Tibial nerve (tissue), 3 donors: ENCODE data around the gene FGD6.

ENCODE experiments used
- EP300 ChIP-seq, 2 donors: sonication (generic); formaldehyde crosslinking; IDR thresholded peaks; one replicate each; pipeline ENCODE4 v1.6.1; 2017; ENCODE audit warnings: antibody characterized with exemption in 2 of 2, mild to moderate bottlenecking in 1 of 2
- POLR2A ChIP-seq, 2 donors: fragments of 450-650 bp; IDR thresholded peaks; one replicate each; pipeline ENCODE4 v1.6.1; 2017; ENCODE audit warnings: antibody characterized with exemption in 2 of 2, mild to moderate bottlenecking in 2 of 2, moderate library complexity in 2 of 2

DNA sequence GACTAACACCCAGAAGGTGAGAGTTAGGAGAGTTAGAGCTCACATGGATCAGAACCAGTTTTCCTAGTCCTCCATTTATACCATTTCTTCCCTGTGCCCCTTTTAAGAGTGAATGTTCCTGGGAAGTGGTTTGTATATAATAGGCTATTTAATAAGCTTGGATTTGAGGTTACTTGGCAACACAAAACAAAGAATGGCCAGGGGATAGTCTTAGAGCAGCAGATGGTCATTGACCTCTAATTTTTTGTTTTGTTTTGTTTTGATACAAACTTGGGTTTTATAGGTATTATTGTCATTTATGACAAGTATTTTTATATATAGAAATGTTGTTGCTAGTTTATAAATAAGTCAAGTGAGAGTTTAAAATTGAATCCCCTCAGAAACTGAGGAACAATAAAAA, 36.1 kb upstream of the FGD6 start:
- no peak for TF ChIP-seq POLR2A (IDR thresholded peaks at IDR 0.05)
- no peak for TF ChIP-seq EP300 (IDR thresholded peaks at IDR 0.05)
